ENCODE measurements around the gene RNF168.
"Not testable (repeated sequence)": the region's sequence is repeated elsewhere in the genome, so short reads cannot be mapped to it uniquely, and the experiment has no call there.

The RNF168 gene

DNA sequence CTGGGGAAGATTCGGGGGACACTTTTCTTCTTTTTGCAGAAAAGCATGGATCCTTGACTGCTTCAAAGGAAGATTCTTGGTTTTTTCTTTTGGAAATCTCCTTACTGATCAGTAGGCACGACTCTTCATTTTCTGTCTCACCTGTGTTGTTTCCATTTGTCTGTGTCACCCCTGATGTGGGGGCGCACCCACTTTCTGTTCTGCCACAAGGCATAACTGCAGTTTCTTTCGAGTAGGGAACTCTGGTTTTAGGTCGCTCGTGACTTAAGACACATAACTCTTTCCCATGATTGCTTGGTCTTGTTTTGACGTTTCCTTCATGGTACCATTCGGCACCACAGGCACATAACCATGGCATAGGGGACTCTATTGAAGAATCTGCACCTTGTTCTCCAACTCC, 31.3 kb downstream of the RNF168 start:
- H3K9me3 ChIP-seq (ENCODE audit: control insufficient read depth in 1 of 2, low read length in 2 of 2): no peaks in the 10 kb centered on the region
- no peak overlapping the region for H3K4me3 ChIP-seq (ENCODE audit: low read depth in 1 of 2, low read length in 2 of 2)
- H3K4me1 ChIP-seq (ENCODE audit: control insufficient read depth in 1 of 2, insufficient read depth in 2 of 2, low read length in 2 of 2): no peaks in the 10 kb centered on the region
- H3K9ac ChIP-seq (ENCODE audit: low read depth in 1 of 2, low read length in 2 of 2): no peak overlapping the region
- no peaks in the 10 kb centered on the region for H3K27me3 ChIP-seq (ENCODE audit: control insufficient read depth in 1 of 2, insufficient read depth in 2 of 2, low read length in 2 of 2)
- H3K36me3 ChIP-seq (ENCODE audit: control insufficient read depth in 1 of 2, insufficient read depth in 2 of 2, low read length in 2 of 2): peaks cover 24 to 53% of the 10 kb centered on the region in 2 donors
- H3K27ac ChIP-seq (ENCODE audit: low read depth, low read length): no peak overlapping the region

DNA sequence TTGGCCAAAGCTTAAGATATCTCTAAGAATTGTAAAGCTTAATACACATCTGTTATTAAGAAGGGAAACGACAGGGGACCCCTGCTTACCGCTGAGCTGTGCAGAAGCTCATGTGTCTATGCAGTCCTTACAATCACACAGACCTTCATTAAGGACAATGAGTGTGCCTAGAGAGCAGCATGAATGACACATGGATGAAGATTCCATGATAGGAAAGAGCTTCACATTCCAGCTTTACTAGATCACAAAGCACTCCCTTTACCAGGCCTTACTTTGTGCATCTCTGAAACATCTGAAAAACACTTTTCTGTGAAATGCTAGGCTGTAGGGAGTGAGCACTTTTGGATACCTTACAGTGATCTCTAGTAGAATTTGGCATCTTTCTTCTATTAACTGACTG, 32.0 kb downstream of the RNF168 start:
- Histone ChIP-seq H3K4me3 (ENCODE audit: low read depth in 1 of 2, low read length in 2 of 2) (no peak overlapping the region), H3K9ac (ENCODE audit: low read depth in 1 of 2, low read length in 2 of 2) (no peak overlapping the region), H3K27ac (ENCODE audit: low read depth, low read length) (no peak overlapping the region), H3K36me3 (ENCODE audit: control insufficient read depth in 1 of 2, insufficient read depth in 2 of 2, low read length in 2 of 2) (peaks cover 24 to 46% of the 10 kb centered on the region in 2 donors), H3K4me1 (ENCODE audit: control insufficient read depth in 1 of 2, insufficient read depth in 2 of 2, low read length in 2 of 2) (no peaks in the 10 kb centered on the region), H3K27me3 (ENCODE audit: control insufficient read depth in 1 of 2, insufficient read depth in 2 of 2, low read length in 2 of 2) (no peaks in the 10 kb centered on the region), H3K9me3 (ENCODE audit: control insufficient read depth in 1 of 2, low read length in 2 of 2) (no peaks in the 10 kb centered on the region)

DNA sequence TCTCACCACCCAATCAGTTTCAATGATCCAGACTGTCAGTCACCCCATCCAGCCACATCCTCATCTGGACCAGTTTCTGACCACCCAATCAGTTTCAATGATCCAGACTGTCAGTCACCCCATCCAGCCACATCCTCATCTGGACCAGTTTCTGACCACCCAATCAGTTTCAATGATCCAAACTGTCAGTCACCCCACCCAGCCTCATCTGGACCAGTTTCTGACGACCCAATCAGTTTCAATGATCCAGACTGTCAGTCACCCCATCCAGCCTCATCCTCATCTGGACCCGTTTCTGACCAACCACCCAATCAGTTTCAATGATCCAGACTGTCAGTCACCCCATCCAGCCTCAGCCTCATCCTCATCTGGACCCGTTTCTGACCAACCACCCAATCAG, 33.4 kb downstream of the RNF168 start:
- peaks cover 24 to 44% of the 10 kb centered on the region in 2 donors for H3K36me3 ChIP-seq (ENCODE audit: control insufficient read depth in 1 of 2, insufficient read depth in 2 of 2, low read length in 2 of 2)
- H3K9ac ChIP-seq (ENCODE audit: low read depth in 1 of 2, low read length in 2 of 2); H3K27me3 ChIP-seq (ENCODE audit: control insufficient read depth in 1 of 2, insufficient read depth in 2 of 2, low read length in 2 of 2); H3K4me1 ChIP-seq (ENCODE audit: control insufficient read depth in 1 of 2, insufficient read depth in 2 of 2, low read length in 2 of 2); H3K4me3 ChIP-seq (ENCODE audit: low read depth in 1 of 2, low read length in 2 of 2); H3K27ac ChIP-seq (ENCODE audit: low read depth, low read length); H3K9me3 ChIP-seq (ENCODE audit: control insufficient read depth in 1 of 2, low read length in 2 of 2): not testable (repeated sequence)

- H3K4me1 ChIP-seq (ENCODE audit: control insufficient read depth in 1 of 2, insufficient read depth in 2 of 2, low read length in 2 of 2): no peaks in the 10 kb centered on the region
- no peak overlapping the region for H3K27ac ChIP-seq (ENCODE audit: low read depth, low read length)
- no peak overlapping the region for H3K4me3 ChIP-seq (ENCODE audit: low read depth in 1 of 2, low read length in 2 of 2)
- H3K9me3 ChIP-seq (ENCODE audit: control insufficient read depth in 1 of 2, low read length in 2 of 2): no peaks in the 10 kb centered on the region
- H3K9ac ChIP-seq (ENCODE audit: low read depth in 1 of 2, low read length in 2 of 2): no peak overlapping the region
- H3K27me3 ChIP-seq (ENCODE audit: control insufficient read depth in 1 of 2, insufficient read depth in 2 of 2, low read length in 2 of 2): no peaks in the 10 kb centered on the region
- peaks cover 0 to 3% of the 10 kb centered on the region in 2 donors for H3K36me3 ChIP-seq (ENCODE audit: control insufficient read depth in 1 of 2, insufficient read depth in 2 of 2, low read length in 2 of 2)
Measured at GRCh38 chr3:196463804-196464203, 39.8 kb downstream of the RNF168 start.

GRCh38 chr3:196463478-196463756, 40.2 kb downstream of the RNF168 start:
- Histone ChIP-seq H3K9ac (ENCODE audit: low read depth in 1 of 2, low read length in 2 of 2) (no peak overlapping the region), H3K4me3 (ENCODE audit: low read depth in 1 of 2, low read length in 2 of 2) (no peak overlapping the region), H3K4me1 (ENCODE audit: control insufficient read depth in 1 of 2, insufficient read depth in 2 of 2, low read length in 2 of 2) (no peaks in the 10 kb centered on the region), H3K36me3 (ENCODE audit: control insufficient read depth in 1 of 2, insufficient read depth in 2 of 2, low read length in 2 of 2) (peaks cover 0 to 2% of the 10 kb centered on the region in 2 donors), H3K27ac (ENCODE audit: low read depth, low read length) (no peak overlapping the region), H3K27me3 (ENCODE audit: control insufficient read depth in 1 of 2, insufficient read depth in 2 of 2, low read length in 2 of 2) (no peaks in the 10 kb centered on the region), H3K9me3 (ENCODE audit: control insufficient read depth in 1 of 2, low read length in 2 of 2) (no peaks in the 10 kb centered on the region)

DNA sequence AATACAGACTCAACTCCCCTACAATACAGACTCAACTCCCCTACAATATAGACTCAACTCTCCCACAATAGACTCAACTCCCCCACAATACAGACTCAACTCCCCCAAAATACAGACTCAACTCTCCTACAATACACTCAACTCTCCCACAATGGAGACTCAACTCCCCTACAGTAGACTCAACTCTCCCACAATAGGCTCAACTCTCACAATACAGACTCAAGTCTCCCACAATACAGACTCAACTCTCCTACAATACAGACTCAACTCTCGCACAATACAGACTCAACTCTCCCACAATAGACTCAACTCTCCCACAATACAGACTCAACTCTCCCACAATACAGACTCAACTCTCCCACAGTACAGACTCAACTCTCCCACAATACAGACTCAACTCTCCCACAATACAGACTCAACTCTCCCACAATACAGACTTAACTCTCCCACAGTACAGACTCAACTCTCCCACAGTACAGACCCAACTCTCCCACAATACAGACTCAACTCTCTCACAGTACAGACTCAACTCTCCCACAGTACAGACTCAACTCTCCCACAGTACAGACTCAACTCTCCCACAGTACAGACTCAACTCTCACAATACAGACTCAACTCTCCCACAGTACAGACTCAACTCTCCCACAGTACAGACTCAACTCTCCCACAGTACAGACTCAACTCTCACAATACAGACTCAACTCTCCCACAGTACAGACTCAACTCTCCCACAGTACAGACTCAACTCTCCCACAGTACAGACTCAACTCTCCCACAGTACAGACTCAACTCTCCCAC, 40.7 kb downstream of the RNF168 start:
- not testable (repeated sequence) for H3K4me3 ChIP-seq (ENCODE audit: low read depth in 1 of 2, low read length in 2 of 2); H3K4me1 ChIP-seq (ENCODE audit: control insufficient read depth in 1 of 2, insufficient read depth in 2 of 2, low read length in 2 of 2); H3K9ac ChIP-seq (ENCODE audit: low read depth in 1 of 2, low read length in 2 of 2); H3K27me3 ChIP-seq (ENCODE audit: control insufficient read depth in 1 of 2, insufficient read depth in 2 of 2, low read length in 2 of 2); H3K36me3 ChIP-seq (ENCODE audit: control insufficient read depth in 1 of 2, insufficient read depth in 2 of 2, low read length in 2 of 2); H3K27ac ChIP-seq (ENCODE audit: low read depth, low read length); H3K9me3 ChIP-seq (ENCODE audit: control insufficient read depth in 1 of 2, low read length in 2 of 2)

- H3K9ac ChIP-seq (ENCODE audit: low read depth in 1 of 2, low read length in 2 of 2): no peak overlapping the region
- H3K9me3 ChIP-seq (ENCODE audit: control insufficient read depth in 1 of 2, low read length in 2 of 2): no peaks in the 10 kb centered on the region
- no peak overlapping the region for H3K4me3 ChIP-seq (ENCODE audit: low read depth in 1 of 2, low read length in 2 of 2)
- no peaks in the 10 kb centered on the region for H3K27me3 ChIP-seq (ENCODE audit: control insufficient read depth in 1 of 2, insufficient read depth in 2 of 2, low read length in 2 of 2)
- no peak overlapping the region for H3K27ac ChIP-seq (ENCODE audit: low read depth, low read length)
- no peaks in the 10 kb centered on the region for H3K36me3 ChIP-seq (ENCODE audit: control insufficient read depth in 1 of 2, insufficient read depth in 2 of 2, low read length in 2 of 2)
- H3K4me1 ChIP-seq (ENCODE audit: control insufficient read depth in 1 of 2, insufficient read depth in 2 of 2, low read length in 2 of 2): no peaks in the 10 kb centered on the region
Measured at GRCh38 chr3:196458063-196458462, 45.5 kb downstream of the RNF168 start.

- H3K36me3 ChIP-seq (ENCODE audit: control insufficient read depth in 1 of 2, insufficient read depth in 2 of 2, low read length in 2 of 2); H3K9me3 ChIP-seq (ENCODE audit: control insufficient read depth in 1 of 2, low read length in 2 of 2); H3K4me1 ChIP-seq (ENCODE audit: control insufficient read depth in 1 of 2, insufficient read depth in 2 of 2, low read length in 2 of 2); H3K4me3 ChIP-seq (ENCODE audit: low read depth in 1 of 2, low read length in 2 of 2); H3K9ac ChIP-seq (ENCODE audit: low read depth in 1 of 2, low read length in 2 of 2); H3K27ac ChIP-seq (ENCODE audit: low read depth, low read length); H3K27me3 ChIP-seq (ENCODE audit: control insufficient read depth in 1 of 2, insufficient read depth in 2 of 2, low read length in 2 of 2): not testable (repeated sequence)
Measured at GRCh38 chr3:196457470-196457869, 46.1 kb downstream of the RNF168 start.

DNA sequence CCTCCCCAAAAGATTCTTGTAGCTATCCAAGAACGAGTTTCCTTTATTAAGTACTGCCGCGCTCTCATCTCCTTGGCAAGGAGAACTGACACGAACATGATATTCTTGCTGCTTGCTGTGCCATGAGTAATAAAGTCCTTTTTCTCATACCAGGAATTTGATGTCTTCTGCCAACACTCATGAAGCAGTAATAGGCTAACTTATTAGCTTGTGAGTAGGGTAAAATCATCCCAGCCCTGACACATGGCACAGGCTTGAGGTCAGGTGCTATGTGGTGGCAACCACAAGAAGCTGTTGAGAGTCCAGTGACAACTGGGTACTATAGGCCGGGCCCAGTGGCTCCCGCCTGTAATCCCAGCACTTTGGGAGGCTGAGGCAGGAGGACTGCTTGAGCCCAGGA, 48.6 kb downstream of the RNF168 start:
- H3K4me3 ChIP-seq (ENCODE audit: low read depth in 1 of 2, low read length in 2 of 2): no peak overlapping the region
- no peaks in the 10 kb centered on the region for H3K36me3 ChIP-seq (ENCODE audit: control insufficient read depth in 1 of 2, insufficient read depth in 2 of 2, low read length in 2 of 2)
- H3K9ac ChIP-seq (ENCODE audit: low read depth in 1 of 2, low read length in 2 of 2): no peak overlapping the region
- H3K9me3 ChIP-seq (ENCODE audit: control insufficient read depth in 1 of 2, low read length in 2 of 2): no peaks in the 10 kb centered on the region
- no peak overlapping the region for H3K27ac ChIP-seq (ENCODE audit: low read depth, low read length)
- H3K4me1 ChIP-seq (ENCODE audit: control insufficient read depth in 1 of 2, insufficient read depth in 2 of 2, low read length in 2 of 2): no peaks in the 10 kb centered on the region
- H3K27me3 ChIP-seq (ENCODE audit: control insufficient read depth in 1 of 2, insufficient read depth in 2 of 2, low read length in 2 of 2): no peaks in the 10 kb centered on the region

- not testable (repeated sequence) for H3K36me3 ChIP-seq (ENCODE audit: control insufficient read depth in 1 of 2, insufficient read depth in 2 of 2, low read length in 2 of 2); H3K4me1 ChIP-seq (ENCODE audit: control insufficient read depth in 1 of 2, insufficient read depth in 2 of 2, low read length in 2 of 2); H3K4me3 ChIP-seq (ENCODE audit: low read depth in 1 of 2, low read length in 2 of 2); H3K27me3 ChIP-seq (ENCODE audit: control insufficient read depth in 1 of 2, insufficient read depth in 2 of 2, low read length in 2 of 2); H3K27ac ChIP-seq (ENCODE audit: low read depth, low read length); H3K9me3 ChIP-seq (ENCODE audit: control insufficient read depth in 1 of 2, low read length in 2 of 2); H3K9ac ChIP-seq (ENCODE audit: low read depth in 1 of 2, low read length in 2 of 2)
Measured at GRCh38 chr3:196445391-196445790, 58.2 kb downstream of the RNF168 start.

DNA sequence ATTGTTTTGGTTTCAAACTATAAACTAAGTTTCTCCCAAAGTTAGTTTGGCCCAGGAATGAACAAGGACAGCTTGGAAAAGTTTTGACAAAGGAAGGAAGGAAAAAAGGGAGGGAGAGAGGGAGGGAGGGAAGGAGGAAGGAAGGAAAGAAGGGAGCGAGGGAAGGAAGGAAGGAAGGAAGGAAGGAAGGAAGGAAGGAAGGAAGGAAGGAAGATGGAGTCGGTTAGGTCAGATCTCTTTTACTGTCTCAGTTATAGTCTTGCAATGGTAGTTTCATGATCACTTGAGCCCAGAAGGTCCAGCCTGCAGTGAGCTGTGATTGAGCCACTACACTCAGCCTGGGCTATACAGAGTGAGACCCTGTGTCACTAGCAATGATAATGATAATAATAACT, 59.1 kb downstream of the RNF168 start:
- H3K9me3 ChIP-seq (ENCODE audit: control insufficient read depth in 1 of 2, low read length in 2 of 2): no peaks in the 10 kb centered on the region
- H3K4me1 ChIP-seq (ENCODE audit: control insufficient read depth in 1 of 2, insufficient read depth in 2 of 2, low read length in 2 of 2): no peaks in the 10 kb centered on the region
- no peaks in the 10 kb centered on the region for H3K36me3 ChIP-seq (ENCODE audit: control insufficient read depth in 1 of 2, insufficient read depth in 2 of 2, low read length in 2 of 2)
- no peak overlapping the region for H3K27ac ChIP-seq (ENCODE audit: low read depth, low read length)
- no peak overlapping the region for H3K9ac ChIP-seq (ENCODE audit: low read depth in 1 of 2, low read length in 2 of 2)
- H3K27me3 ChIP-seq (ENCODE audit: control insufficient read depth in 1 of 2, insufficient read depth in 2 of 2, low read length in 2 of 2): no peaks in the 10 kb centered on the region
- no peak overlapping the region for H3K4me3 ChIP-seq (ENCODE audit: low read depth in 1 of 2, low read length in 2 of 2)

All from duodenal mucosa (tissue), 2 donors.